GM13977 (cell line): ENCODE results near the gene SH3BP4.
"Not testable (repeated sequence)": the region's sequence is repeated elsewhere in the genome, so short reads cannot be mapped to it uniquely, and the experiment has no call there.

ENCODE experiments used
- DNase-seq: peaks from one replicate; pipeline ENCODE4 v3.0.0; 2012; ENCODE audit warnings: low spot score
- in situ Hi-C: fragments of 300-500 bp; cut with MboI; formaldehyde crosslinking; loops from one replicate; pipeline ENCODE4 v1.12.0; 2022; ENCODE audit warnings: low sequenced_read_pairs, low pct_unique_long_range_greater_than_20kb, mixed read lengths, inconsistent platforms; ENCODE audit not compliant: unreplicated experiment
- TF ChIP-seq, protein P1 (sequence below): IDR thresholded peaks from 2 replicates; pipeline ENCODE4 v1.5.1; 2012; ENCODE audit warnings: mild to moderate bottlenecking, control low read depth; ENCODE audit not compliant: insufficient read depth; ENCODE audit errors: extremely low read depth, missing control alignments

The SH3BP4 gene

DNA sequence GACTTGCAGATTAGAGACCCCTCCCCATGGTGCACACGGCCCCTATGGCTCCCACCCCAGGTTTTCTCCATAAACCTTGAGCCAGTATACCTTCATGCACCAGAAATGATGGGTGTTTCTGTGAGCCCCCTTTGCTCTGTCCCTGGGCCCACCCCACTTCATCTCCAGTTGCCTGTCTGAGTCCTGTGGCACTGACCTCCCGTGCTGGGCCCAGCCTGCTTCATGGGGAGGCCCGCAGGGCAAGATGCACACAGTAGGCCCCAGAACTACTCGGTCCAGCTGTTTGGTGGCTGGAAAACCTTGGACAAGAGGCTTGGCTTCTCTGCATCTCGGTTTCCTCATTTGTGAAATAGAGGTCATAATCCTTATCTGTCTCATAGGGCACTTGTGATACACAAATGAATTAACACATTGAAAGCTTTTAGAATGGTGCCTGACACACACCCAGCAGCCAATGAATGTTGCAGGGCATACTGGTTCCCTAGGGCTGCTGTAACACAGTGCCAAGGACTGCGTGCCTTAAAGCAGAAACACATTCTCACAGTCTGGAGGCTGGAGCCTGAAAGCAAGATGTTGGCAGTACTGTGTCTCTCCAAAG, 58.4 kb downstream of the SH3BP4 start:
- no peak for DNase-seq
- in situ Hi-C loops: no loop called here
- TF ChIP-seq, protein P1, sequence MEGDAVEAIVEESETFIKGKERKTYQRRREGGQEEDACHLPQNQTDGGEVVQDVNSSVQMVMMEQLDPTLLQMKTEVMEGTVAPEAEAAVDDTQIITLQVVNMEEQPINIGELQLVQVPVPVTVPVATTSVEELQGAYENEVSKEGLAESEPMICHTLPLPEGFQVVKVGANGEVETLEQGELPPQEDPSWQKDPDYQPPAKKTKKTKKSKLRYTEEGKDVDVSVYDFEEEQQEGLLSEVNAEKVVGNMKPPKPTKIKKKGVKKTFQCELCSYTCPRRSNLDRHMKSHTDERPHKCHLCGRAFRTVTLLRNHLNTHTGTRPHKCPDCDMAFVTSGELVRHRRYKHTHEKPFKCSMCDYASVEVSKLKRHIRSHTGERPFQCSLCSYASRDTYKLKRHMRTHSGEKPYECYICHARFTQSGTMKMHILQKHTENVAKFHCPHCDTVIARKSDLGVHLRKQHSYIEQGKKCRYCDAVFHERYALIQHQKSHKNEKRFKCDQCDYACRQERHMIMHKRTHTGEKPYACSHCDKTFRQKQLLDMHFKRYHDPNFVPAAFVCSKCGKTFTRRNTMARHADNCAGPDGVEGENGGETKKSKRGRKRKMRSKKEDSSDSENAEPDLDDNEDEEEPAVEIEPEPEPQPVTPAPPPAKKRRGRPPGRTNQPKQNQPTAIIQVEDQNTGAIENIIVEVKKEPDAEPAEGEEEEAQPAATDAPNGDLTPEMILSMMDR: no peak

DNA sequence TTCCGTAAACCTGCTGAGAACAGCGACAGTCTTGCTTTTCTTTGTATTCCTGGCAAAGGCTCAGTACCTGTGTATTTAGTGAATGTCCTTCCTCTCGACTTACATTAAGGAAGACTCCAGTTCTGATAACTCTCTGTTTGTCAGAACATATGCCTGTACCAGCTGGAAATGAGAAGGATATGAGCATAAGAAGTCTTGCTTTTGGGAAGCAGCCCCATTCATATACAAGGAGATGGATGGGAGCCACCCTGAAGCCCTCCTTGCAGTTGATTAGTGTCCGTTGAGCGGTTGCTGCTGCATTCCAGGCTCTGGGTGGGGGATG, 59.8 kb downstream of the SH3BP4 start:
- in situ Hi-C loops: no loop called here
- no peak for DNase-seq
- TF ChIP-seq, protein P1: no peak

DNA sequence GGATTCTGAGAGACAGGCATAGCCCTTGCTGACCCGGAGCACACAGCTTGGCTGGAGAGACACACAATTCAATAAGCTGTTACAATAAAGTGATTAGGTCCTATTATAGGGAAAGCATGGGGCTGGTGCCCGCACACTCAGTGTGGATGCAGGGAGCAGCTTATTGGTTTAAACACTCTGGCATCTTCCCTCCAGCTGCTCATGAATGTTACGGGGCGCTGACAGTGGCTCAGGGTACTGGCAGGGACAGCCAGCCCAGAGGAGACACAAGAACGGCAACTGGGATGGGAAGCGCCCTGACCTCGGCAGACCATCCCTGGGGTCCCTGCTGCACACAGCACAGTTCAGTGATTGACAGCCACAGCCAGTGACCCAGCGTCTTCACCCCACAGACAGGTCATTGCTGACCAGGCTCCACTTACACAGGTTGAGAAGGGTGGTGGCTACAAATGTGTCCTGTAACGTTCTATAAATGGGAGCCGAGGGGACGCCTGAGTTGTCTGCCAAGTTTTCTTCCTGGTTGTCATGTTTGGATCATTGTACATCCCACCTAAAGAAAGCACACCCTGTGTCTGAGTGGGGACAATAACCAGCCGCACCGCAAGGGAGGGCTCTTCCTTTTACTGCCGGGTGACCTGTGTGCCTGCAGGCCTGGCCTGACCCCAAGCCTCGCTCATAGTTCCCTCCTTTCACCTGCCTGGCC, 60.3 kb downstream of the SH3BP4 start:
- TF ChIP-seq, protein P1: no peak
- in situ Hi-C loops: no loop called here
- no peak for DNase-seq

DNA sequence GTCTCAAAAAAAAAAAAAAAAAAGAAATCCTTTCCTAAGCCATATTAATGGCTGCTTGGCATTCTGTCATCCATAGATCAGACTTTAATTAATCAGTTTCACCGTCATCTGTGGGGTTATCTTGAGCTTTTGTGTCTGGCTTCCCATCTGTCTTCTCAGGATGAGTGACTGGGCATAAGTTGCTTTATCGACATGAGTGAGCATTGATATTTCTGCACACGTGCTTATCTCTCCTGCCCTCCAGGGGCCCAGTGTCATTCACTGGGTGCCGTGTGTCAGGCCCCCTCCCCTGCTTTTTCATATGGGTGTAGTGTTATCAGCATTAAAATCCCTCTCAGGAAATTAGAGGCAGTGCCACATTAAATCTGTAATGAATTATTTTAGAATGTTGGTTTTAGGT, 65.6 kb downstream of the SH3BP4 start:
- no peak for DNase-seq
- in situ Hi-C loops: no loop called here
- TF ChIP-seq, protein P1: no peak

DNA sequence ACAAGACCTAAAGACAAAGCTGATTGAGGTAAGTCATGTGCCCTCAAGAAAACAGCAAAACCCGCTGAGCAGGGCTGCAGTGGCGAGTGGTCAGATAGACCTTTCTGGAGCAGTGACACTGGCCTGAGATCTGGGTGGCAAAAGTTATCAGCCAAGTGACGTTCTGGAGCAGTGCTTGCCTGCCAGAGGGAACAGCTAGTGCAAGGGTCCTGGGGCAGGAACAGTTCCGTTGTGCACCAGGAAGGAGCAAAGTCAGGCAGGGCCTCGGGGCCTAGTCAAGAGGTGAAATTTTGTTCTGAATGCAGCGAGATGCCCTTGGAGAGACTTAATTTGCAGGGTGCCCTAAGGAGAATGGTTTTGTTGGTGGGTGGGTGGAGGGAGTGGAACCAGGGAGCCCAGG, 67.0 kb downstream of the SH3BP4 start:
- DNase-seq: no peak
- in situ Hi-C loops: no loop called here
- TF ChIP-seq, protein P1: no peak

DNA sequence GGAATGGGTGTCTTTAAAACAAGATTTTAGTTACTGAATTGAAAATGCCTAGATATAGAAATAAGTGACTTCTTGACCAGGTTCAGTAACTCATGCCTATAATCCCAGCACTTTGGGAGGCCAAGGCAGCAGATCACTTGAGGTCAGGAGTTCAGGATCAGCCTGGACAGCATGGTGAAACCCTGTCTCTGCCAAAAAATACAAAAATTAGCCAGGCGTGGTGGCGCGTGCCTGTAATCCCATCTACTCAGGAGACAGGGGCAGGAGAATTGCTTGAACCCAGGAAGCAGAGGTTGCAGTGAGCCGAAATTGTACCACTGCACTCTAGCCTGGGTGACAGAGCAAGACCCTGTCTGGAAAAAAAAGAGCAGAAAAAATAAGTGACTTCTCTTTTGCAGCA, 68.3 kb downstream of the SH3BP4 start:
- in situ Hi-C loops, DNase-seq: not testable (repeated sequence)

DNA sequence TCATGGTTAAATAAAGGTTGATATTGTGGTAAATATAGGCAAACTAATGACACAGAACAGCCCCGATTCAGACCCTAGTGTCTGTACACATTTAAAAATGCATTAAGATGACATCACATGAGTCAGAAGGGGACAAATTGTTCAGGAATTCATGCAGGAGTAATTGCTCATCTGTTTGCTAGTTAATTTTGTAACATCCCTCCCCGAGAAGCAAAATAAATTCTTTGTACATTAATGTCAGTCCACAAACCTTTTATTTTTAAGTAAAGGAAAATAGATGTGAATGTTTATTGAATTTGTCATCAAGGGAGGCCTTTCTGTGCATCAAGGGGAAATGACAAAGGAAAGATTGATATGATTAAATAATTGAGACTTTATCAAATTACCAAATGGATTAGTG, 69.9 kb downstream of the SH3BP4 start:
- in situ Hi-C loops: no loop called here
- no peak for DNase-seq

More for the DNA sequence above, 69.9 kb downstream of the SH3BP4 start:
- TF ChIP-seq, protein P1: no peak
